NCI-H526 treated with DMSO at 0.1 percent for 48 hours (cell line): ENCODE data around the gene ACOX3.
"Not testable (repeated sequence)": the region's sequence is repeated elsewhere in the genome, so short reads cannot be mapped to it uniquely, and the experiment has no call there.

Experiments
- DNase-seq: peaks from one replicate; lab custom pipeline; 2025; lab: John Stamatoyannopoulos, UW

Gene ACOX3

DNA sequence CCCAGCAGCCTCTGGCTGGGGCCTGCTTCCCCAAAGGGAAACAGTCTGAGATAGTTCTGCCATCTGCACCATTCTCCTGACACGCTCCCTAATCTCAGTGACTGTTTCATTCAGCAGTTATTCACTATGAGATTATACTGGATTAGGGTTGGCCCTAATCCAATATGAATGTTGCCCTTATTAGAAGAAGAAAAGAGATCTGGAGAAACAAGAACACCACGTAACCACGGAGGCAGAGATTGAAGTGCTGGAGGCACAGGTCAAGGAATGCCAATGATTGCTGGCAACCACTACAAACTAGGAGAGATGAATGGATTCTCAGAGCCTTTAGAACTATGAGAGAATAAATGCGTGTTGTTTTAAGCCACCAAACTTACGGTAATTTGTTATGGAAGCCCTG is 7.4 kb downstream of the ACOX3 start:
- no peak for DNase-seq

DNA sequence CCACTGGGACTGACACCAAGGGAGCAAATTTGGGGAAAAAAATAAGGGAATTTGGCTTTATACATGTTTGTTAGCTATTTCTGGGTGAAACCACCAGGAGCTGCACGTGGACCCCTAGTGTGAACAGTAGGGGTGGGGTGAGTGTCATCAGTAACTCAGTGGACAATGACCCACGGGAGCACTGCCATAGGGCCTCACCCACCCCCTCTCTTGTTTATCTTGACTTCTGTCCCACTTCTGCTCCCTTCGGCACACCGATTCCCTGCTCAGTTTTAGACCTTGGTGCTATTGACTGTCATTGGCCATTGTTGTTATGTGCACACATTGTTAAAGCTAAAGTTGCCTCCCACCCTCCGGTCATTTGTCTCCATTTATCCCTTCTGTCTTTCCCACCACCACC is 9.0 kb downstream of the ACOX3 start:
- DNase-seq = no peak

DNA sequence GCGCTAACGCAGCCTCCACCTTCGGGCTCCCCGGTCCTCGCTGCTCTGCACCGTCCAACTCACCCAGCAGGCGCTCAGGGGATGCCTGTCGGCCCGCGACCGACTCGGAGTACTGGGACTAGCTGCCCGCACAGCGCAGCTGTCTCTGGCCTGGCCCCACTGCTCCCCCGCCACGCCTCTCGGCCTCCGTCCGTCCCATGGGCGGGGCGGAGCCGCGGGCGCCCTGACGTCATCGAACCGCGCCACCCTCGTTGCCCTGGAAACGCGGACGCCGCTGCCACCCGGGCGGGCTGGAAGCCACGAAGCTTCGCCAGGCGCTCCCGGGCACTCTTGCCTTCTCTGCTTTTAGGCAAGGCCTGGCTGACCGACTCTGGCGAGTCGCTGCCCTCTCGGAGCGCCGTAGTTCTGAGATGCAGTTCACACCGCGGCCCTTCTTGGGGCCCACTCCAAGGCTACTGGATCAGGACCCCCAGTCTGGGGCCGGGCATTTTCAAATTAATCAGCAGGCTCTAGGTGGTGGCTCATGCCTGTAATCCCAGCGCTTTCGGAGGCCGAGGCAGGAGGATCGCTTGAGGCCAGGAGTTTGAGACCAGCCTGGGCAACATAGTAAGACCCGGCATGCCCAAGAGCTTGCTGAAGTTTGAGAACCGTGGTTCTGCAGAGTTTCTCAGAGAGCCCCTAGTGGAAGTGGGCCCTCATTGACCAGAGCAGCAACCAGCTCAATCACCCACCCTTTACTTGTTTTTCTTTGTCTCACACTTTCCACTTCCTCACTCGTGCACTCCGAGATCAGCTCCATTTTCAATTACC is 12.0 kb downstream of the ACOX3 start:
- peak; percentile 57 for DNase-seq

DNA sequence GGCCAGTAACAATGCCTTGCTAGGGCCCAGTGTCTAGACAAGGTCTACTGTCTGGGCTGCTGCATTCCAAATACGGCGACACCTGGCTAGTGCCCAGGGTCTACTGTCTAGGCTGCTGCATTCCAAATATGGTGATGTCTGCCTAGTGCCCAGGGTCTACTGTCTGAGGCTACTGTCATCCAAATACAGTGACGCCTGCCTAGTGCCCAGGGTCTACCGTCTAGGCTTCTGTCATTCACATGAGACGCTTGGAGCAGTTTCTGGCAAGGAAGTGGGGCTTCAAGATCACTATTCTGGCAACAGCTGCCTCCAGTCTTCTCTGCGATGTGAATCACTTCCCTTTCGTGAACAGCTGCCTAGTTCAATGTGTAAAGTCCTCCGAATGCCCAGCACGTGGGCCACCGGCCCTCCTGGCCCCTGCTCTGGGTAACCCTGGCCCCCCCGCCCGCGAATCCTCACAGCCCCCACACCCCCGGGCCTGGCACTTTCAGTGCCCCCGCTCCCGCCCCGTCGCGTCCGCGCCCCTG is 12.7 kb downstream of the ACOX3 start:
- no peak for DNase-seq

DNA sequence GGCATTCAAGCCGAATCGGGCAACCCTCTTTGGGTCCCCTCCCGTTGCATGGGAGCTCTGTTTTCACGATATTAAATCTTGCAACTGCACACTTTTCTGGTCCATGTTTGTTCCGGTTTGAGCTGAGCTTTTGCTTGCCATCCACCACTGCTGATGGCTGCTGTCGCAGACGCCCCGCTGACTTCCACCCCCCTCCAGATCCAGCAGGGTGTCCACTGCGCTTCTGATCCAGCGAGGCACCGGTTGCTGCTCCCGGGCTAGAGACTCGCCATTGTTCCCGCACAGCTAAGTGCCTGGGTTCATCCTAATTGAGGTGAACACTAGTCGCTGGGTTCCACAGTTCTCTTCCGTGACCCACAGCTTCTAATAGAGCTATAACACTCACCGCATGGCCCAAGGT is 13.3 kb downstream of the ACOX3 start:
- no peak for DNase-seq

DNA sequence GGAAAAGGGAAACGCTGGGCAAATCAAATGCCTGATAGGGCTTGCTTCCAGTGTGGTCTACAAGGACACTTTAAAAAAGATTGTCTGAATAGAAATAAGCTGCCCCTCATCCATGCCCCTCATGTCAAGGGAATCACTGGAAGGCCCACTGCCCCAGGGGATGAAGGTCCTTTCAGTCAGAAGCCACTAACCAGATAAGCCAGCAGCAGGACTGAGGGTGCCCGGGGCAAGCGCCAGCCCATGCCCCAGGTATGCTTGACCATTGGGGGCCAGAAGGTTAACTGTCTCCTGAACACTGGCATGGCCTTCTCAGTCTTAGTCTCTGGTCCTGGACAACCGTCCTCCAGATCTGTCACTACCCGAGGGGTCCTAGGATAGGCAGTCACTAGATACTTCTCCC is 17.7 kb downstream of the ACOX3 start:
- DNase-seq = no peak

DNA sequence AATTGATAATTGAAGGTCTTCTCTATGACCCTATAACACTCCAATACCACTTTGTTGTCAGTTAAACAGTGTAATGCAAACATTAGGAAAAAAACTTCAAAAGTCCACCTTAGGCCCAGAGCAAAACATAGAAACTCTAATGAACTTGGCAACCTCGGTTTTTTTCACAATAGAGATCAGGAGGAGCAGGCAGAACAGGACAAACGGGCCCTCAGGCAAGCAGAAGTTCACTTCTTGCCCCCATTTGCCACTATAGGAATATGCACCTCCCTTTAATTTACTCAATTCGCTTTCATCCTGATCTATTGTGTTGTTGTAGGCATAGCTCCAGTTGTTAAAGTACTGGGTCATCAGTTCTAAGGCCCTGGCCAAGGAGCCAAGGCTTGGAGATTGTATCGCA is 18.2 kb downstream of the ACOX3 start:
- no peak for DNase-seq

DNA sequence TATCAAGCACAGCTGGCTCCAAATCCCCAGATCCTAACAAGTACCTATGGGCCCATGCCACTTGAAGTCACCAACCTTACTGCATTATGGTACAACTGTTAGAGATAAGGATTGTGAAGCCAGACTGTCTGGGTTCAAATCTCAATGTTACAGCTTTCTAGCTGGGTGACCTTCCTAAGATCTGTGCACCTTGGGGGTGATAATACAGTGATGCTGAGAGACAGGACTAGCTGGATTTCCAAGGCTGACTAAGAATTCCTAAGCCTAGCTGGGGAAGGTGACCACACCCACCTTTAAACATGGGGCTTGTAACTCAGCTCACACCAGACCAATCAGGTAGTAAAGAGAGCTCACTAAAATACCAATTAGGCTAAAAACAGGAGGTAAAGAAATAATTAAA is 20.4 kb downstream of the ACOX3 start:
- not testable (repeated sequence) for DNase-seq

DNA sequence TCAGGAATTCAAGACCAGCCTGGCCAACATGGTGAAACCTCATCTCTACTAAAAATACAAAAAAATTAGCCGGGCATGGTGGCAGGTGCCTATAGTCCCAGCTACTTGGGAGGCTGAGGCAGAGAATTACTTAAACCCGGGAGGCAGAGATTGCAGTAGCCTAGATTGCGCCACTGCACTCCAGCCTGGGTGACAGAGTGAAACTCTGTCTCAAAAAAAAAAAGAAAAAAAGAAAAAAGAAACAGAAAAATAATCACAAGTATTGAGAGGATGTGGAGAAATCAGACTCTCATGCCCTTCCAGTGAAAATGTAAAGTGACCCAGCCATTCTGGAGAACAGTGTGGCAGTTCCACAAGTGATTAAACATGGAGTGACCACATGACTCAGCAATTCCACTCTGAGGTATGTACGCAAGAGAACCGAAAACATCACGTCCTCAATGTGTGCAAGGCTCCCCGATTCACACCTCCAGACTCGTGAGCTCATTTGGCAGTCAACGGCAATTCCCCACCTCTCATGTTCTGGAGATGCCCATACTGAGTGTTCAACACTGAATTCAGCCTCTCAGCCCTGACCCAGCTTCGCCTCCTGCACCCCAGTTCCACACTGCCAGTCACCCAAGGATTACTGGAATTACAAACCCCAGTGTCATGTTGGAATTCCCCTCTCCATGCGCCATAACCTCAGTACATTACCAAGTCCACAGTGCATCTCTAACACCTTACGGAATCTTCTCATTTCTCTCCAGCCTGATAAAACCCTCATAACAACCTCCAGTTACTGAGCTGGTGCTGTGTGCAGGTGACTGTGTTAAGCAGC is 21.1 kb downstream of the ACOX3 start:
- no peak for DNase-seq

DNA sequence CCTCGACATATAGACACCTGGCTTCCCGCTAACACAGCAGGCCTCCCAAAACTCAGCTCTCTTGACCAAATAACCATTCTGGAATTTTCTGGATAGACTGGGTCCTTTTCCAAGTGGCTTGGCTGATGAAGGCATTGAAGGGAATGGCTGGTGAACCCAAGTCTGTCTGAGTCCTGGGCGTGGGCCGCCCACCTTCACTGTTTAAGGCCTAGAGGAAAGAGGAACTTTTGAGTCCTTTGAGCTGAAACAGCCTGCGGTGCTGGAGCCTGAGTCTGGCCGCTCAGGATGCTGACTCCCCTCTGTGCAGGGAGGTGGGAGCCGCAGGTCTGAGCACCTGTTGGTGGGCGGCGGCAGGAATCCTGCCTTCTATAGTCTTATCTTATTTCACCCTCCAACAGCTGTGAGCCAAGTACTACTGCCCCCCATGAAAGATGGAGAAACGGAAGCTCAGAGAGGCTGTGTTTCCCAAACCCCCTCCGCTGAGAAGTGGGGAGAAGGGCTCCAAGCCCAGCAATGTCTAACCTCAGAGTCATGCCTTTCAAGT is 23.4 kb downstream of the ACOX3 start:
- no peak for DNase-seq

DNA sequence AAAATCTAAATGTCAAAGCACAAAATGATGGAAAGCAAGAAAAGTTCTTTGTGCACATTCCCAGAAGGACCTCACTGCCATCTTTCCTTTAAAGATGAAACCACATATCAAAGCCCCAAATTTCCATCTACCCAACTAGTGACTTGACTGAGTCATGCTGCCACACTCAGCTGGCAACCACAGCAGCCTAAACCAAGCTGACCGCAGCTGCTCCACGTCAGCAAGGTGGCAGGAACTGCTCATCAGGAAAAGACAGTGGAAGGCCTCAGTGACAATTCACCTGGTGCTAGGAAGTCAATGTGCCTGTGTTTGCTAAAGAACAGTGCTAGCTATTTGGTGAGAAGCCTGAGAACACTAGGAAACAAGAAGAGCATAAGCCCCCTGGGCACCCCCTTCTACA is 26.1 kb downstream of the ACOX3 start:
- no peak for DNase-seq

DNA sequence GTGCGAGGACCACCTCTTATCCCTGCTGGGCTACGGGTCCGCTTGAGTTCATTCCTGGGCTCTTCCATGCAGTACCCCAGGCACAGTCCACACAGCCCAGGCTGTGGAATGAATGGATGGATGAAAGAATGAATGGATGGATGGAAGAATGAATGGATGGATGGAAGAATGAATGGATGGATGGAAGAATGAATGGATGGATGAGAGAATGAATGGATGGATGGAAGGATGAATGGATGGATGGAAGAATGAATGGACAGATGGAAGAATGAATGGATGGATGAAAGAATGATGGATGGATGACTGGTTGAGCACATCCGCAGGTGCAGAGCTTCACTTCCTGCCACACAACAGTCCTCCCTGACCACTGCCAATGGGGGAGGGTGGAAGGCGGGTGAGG is 28.2 kb downstream of the ACOX3 start:
- DNase-seq = no peak

DNA sequence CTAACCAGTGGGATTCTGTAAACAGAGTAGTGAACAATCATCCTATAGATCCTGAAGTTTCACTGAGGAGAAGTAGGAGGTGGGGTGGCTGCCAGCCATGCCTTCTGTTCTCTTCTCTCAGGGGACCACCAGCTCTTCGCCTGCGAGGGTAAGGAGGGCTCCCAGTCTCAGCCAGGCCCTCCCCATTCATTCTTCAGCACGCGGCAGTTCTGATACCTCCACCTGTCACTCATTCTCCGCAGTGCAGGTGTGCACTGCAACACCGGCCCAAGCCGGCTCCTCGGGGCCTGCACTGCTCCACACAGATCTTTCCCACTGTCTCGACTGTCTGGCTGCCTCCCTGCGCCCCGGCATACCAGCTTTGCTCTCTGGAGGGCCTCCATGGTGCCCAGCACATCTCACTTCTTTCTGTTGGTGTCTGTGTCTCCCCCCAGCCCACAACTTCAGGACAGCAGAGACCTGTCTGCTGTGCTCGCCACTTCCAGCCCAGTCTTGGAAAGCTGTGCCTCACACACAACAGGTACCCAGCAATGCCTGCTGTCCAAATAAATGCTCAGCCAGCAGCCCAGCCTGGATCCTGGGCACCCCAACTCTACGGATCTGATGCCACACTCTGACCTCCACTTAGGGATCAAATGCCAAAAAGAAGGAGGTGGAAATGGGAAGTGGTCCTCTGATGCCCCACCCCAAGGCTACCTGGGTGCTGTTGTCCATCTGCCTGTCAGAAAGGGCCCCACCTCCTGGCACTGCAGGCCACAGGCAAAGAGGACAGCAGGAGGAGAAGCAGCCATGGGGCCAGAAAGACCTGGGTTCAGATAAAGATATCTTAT is 29.0 kb downstream of the ACOX3 start:
- DNase-seq = no peak

DNA sequence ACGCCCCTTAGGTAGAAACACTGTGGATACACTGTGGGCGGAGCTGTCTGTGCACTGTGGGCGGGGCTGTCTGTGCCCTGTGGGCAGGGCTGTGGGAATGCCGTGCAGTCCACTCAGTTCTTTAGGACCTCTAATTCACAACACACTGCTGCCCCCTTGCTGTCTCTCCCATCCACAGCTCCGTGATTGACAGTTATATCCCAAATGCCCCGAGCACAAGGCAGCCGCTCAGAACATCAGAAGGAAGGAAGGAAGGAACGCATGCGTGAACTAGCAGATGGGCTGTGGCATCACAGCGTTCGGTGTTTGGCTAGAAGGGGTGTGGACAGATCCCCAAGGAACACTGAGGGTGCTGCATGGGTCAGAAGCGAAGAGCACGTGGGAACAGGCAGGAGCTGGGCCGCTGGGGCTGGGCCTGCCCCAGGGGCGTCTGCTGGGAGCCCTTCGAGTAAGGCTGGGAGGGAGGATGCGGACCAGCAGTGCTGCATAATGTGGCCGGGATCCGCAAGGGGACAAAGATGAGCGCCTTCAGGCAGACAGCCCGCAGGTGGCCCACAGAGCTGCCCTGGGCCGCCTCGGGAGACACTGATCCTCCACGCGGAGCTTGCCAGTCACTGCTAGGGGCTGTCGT is 29.8 kb downstream of the ACOX3 start:
- DNase-seq = peak; percentile 94

DNA sequence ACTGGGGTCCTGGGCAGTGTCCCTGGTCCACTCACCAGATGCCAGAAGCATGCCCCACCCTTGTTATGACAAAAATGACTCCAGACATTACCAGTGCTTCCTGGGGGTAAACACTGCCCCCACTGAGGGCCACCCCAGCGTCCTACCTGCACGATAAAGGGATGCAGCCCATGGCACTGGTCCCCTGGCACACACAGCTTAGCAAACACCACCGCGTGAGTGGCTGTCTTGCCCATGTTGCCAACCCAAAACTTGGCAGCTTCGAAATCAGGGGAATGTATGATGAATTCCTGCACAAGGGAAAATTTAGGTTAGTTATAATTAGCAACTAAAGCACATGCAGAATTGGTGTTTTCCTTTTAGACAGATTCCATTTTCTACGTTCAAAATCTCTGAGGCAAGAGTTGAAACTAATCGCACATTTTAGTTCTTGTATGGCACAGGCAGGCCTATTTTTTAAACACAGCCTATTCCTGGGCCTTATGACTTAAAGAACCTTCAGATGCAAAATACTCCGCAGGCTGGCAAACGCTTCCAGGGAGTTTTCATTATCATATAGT is 30.4 kb downstream of the ACOX3 start:
- no peak for DNase-seq

DNA sequence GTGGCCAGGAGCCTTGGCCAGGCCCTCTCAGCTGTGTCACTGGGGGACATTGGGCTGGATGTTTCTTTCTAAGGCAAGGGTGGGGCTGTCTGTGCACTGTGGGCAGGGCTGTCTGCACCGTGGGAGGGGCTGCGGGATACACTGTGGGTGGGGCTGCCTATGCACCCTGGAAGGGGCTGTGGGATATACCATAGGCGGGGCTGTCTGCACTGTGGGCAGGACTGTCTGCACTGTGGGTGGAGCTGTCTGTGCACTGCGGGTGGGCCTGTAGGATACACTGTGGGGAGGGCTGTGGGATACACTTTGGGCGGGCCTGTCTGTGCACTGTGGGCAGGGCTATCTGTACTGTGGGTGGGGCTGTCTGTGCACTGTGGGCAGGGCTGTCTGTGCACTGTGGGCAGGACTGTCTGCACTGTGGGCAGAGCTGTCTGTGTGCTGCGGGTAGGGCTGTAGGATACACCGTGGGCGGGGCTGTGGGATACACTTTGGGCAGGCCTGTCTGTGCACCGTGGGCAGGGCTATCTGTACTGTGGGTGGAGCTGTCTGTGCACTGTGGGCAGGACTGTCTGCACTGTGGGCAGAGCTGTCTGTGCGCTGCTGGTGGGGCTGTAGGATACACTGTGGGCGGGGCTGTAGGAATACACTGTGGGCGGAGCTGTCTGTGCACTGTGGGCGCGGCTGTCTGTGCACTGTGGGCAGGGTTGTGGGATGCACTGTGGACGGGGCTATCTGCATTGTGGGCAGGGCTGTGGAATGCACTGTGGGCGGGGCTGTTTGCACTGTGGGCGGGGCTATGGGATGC is 31.1 kb downstream of the ACOX3 start:
- no peak for DNase-seq

DNA sequence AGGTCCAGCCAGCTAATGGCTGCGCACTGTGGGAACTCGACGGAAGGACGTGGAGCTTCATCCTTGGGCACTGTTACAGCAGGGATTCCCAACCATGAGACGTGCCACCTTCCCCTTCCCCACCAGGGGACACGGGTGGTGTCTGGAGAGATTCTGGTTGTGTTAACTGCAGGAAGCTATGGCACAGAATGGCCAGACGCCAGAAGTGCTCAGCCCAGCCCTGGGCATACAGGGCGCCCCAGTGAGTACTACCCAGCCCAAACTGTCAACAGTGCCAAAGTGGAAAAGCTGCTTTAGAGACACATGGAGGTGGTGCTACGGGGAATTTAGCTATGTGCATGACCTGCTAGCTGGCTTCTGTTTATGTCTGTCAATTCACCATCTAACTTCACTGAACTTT is 32.8 kb downstream of the ACOX3 start:
- DNase-seq = no peak

DNA sequence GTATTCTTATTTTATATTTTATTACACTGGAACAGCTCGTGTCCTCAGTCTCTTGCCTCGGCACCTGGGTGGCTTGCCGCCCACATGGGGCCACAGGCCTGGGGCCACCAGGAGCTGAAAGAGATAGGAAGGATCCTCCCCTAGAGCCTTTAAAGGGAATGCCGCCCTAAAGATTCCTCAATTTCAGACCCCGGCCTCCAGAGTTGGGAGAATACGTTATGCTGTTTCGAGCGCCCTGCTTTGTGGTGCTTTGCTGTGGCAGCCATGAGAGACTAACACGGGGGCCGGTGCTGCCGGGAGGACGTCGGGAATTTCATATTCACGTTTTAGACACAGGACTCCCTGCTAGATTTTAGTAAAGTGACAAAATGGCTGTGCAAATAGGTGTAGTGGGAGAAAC is 33.2 kb downstream of the ACOX3 start:
- DNase-seq = no peak

DNA sequence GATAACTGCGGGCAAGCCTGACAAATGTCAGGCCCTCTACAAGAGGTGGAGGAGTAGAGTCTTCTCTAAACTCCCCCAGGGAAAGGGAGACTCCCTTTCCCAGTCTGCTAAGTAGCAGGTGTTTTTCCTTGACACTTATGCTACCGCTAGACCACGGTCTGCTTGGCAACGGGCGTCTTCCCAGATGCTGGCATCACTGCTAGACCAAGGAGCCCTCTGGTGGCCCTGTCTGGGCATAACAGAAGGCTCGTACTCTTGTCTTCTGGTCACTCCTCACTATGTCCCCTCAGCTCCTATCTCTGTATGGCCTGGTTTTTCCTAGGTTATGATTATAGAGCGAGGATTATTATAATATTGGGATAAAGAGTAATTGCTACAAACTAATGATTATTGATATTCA is 33.6 kb downstream of the ACOX3 start:
- DNase-seq = not testable (repeated sequence)

DNA sequence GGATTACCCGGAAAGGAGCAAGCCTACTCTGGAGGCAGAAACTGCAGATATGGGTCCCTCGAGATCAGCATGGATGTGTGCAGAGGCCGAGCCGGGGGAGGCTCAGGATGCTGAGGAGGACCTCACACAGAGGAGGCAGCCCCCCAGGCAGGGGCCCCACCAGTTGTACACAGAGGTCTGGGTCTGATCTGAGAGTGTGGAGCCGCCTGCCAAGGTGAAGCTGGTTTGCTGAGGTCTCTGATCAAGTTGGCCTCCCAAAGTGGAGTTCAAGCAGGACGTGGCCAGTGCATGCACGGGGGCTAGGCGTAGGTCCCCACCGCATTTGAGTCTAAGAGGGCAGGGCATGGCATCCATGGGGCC is 35.0 kb downstream of the ACOX3 start:
- DNase-seq = no peak
